SK-N-SH (cell line): ENCODE measurements around the gene ANAPC5. TPM values are rescaled to one million over a fixed set of nuclear protein-coding genes. Genes with fewer than 3 reads are reported as not detected.

ENCODE experiments used
- CTCF ChIA-PET: fragments of 300-600, 350-600 bp; formaldehyde crosslinking; extraction: SDS; loops from one replicate; lab custom pipeline; 2021; lab: Yijun Ruan, JAX
- POLR2A ChIA-PET: fragments of 350-600 bp; sonication (Branson Sonifier 250); formaldehyde crosslinking; extraction: SDS; loops from one replicate; lab custom pipeline; 2020; ENCODE audit warnings: antibody characterized with exemption, inconsistent platforms; lab: Yijun Ruan, JAX
- DNase-seq: peaks from one replicate; pipeline ENCODE4 v3.0.0; 2012
- H2AFZ ChIP-seq: fragments of 200-600 bp; sonication (generic); 2 replicates; pipeline ENCODE4 v1.8.1; 2016; ENCODE audit warnings: antibody characterized with exemption, mild to moderate bottlenecking, low read depth
- H3F3A ChIP-seq: fragments of 200-600 bp; sonication (generic); replicated peaks from 2 replicates; pipeline ENCODE3; 2016; ENCODE audit warnings: antibody characterized with exemption, mild to moderate bottlenecking; ENCODE audit not compliant: insufficient read depth
- H3K27ac ChIP-seq, 2 experiments: fragments of 200-500 bp in 1 of 2; fragments of 200-600 bp in 1 of 2; sonication (Bioruptor generic) in 1 of 2; sonication (generic), shearing (Covaris generic) in 1 of 2; 2 replicates each; pipeline versions ENCODE4 v1.5.1 to v1.6.1; 2014 to 2016; ENCODE audit warnings: low read depth in 2 of 2, inconsistent platforms in 1 of 2, low read length in 1 of 2, mild to moderate bottlenecking in 1 of 2, mixed read lengths in 1 of 2
- H3K27me3 ChIP-seq: fragments of 200-600 bp; sonication (generic), shearing (Covaris generic); 2 replicates; pipeline ENCODE4 v1.6.1; 2016; ENCODE audit warnings: mixed run types; ENCODE audit not compliant: insufficient read depth
- H3K36me3 ChIP-seq, 2 experiments: fragments of 200-500 bp in 1 of 2; fragments of 200-600 bp in 1 of 2; sonication (Bioruptor generic) in 1 of 2; sonication (generic) in 1 of 2; replicated peaks in 1 of 2; 2 replicates each; pipeline versions ENCODE3 to v1.5.1; 2014 to 2016; ENCODE audit warnings: low read length in 1 of 2, mild to moderate bottlenecking in 1 of 2; ENCODE audit not compliant: insufficient read depth in 2 of 2, control insufficient read depth in 1 of 2
- H3K4me1 ChIP-seq, 2 experiments: fragments of 200-500 bp in 1 of 2; fragments of 200-600 bp in 1 of 2; sonication (Bioruptor generic) in 1 of 2; sonication (generic), shearing (Covaris generic) in 1 of 2; 2 replicates each; pipeline versions ENCODE4 v1.5.1 to v1.6.1; 2014 to 2016; ENCODE audit warnings: low read depth in 1 of 2, low read length in 1 of 2, mixed run types in 1 of 2; ENCODE audit not compliant: insufficient read depth in 2 of 2, control insufficient read depth in 1 of 2
- H3K4me2 ChIP-seq: fragments of 200-600 bp; sonication (generic), shearing (Covaris generic); 2 replicates; pipeline ENCODE4 v1.6.1; 2017; ENCODE audit warnings: mixed run types
- H3K4me3 ChIP-seq, 2 experiments: fragments of 200-500 bp in 1 of 2; fragments of 200-600 bp in 1 of 2; sonication (Bioruptor generic) in 1 of 2; sonication (generic), shearing (Covaris generic) in 1 of 2; 2 replicates each; pipeline versions ENCODE4 v1.5.1 to v1.8.1; 2014 to 2016; ENCODE audit warnings: low read depth in 2 of 2, inconsistent platforms in 1 of 2, low read length in 1 of 2, mild to moderate bottlenecking in 1 of 2, mixed read lengths in 1 of 2, moderate library complexity in 1 of 2
- H3K79me2 ChIP-seq: fragments of 200-600 bp; sonication (generic); 2 replicates; pipeline ENCODE4 v1.8.1; 2017; ENCODE audit warnings: mild to moderate bottlenecking; ENCODE audit not compliant: insufficient read depth
- H3K9ac ChIP-seq: fragments of 200-600 bp; sonication (generic); 2 replicates; pipeline ENCODE4 v1.6.1; 2017; ENCODE audit warnings: mixed run types
- H3K9me2 ChIP-seq: fragments of 200-600 bp; sonication (generic); 2 replicates; pipeline ENCODE4 v1.6.1; 2017; ENCODE audit warnings: mixed run types
- H3K9me3 ChIP-seq: fragments of 200-600 bp; sonication (generic); 2 replicates; pipeline ENCODE4 v1.6.1; 2017; ENCODE audit warnings: mixed run types, mild to moderate bottlenecking, moderate library complexity
- H4K20me1 ChIP-seq: fragments of 200-600 bp; sonication (generic); 2 replicates; pipeline ENCODE4 v1.6.1; 2017; ENCODE audit warnings: mild to moderate bottlenecking, mixed run types; ENCODE audit not compliant: insufficient read depth
- ELF1 ChIP-seq: IDR thresholded peaks from 2 replicates; pipeline ENCODE4 v1.4.0; 2012
- EZH2phosphoT487 ChIP-seq: fragments of 200-600 bp; sonication (generic); IDR thresholded peaks from 2 replicates; pipeline ENCODE4 v1.6.1; 2017; ENCODE audit warnings: low read depth, mixed run types, mild to moderate bottlenecking, antibody characterized with exemption, moderate library complexity, borderline replicate concordance
- FOSL2 ChIP-seq: IDR thresholded peaks from 2 replicates; pipeline ENCODE4 v1.4.0; 2012; ENCODE audit warnings: low read depth, mild to moderate bottlenecking, moderate library complexity, borderline replicate concordance
- FOXJ3 ChIP-seq: sonication (generic); formaldehyde crosslinking; IDR thresholded peaks from 2 replicates; pipeline ENCODE4 v1.5.1; 2020; ENCODE audit warnings: mild to moderate bottlenecking, missing genetic modification reagents
- GABPA ChIP-seq: IDR thresholded peaks from 2 replicates; pipeline ENCODE4 v1.4.0; 2012; ENCODE audit warnings: low read depth, mild to moderate bottlenecking
- JUND ChIP-seq: IDR thresholded peaks from 2 replicates; pipeline ENCODE4 v1.4.0; 2012
- MAX ChIP-seq: IDR thresholded peaks from 2 replicates; pipeline ENCODE4 v1.4.0; 2012; ENCODE audit warnings: low read depth
- MEF2A ChIP-seq: IDR thresholded peaks from 2 replicates; pipeline ENCODE4 v1.4.0; 2012; ENCODE audit warnings: low read depth, borderline replicate concordance
- MXI1 ChIP-seq: IDR thresholded peaks from 2 replicates; pipeline ENCODE4 v1.6.1; 2012; ENCODE audit warnings: mild to moderate bottlenecking, low read depth, low read length, improper control_type of control experiment
- NRF1 ChIP-seq: IDR thresholded peaks from 2 replicates; pipeline ENCODE4 v1.6.1; 2012; ENCODE audit warnings: low read depth, mild to moderate bottlenecking, low read length
- POLR2AphosphoS5 ChIP-seq: IDR thresholded peaks from 2 replicates; pipeline ENCODE4 v1.6.1; 2012; ENCODE audit warnings: low read depth, low read length
- RFX5 ChIP-seq: IDR thresholded peaks from 2 replicates; pipeline ENCODE4 v1.6.1; 2012; ENCODE audit warnings: mild to moderate bottlenecking, improper control_type of control experiment, low read length
- RXRA ChIP-seq: IDR thresholded peaks from 2 replicates; pipeline ENCODE4 v1.4.0; 2012; ENCODE audit warnings: low read depth, mild to moderate bottlenecking, borderline replicate concordance
- SIN3A ChIP-seq: IDR thresholded peaks from 2 replicates; pipeline ENCODE4 v1.6.1; 2012; ENCODE audit warnings: low read depth, mild to moderate bottlenecking, low read length, moderate library complexity, borderline replicate concordance
- SMC3 ChIP-seq: IDR thresholded peaks from 2 replicates; pipeline ENCODE4 v1.6.1; 2012; ENCODE audit warnings: low read depth, low read length, improper control_type of control experiment
- TAF1 ChIP-seq: IDR thresholded peaks from 2 replicates; pipeline ENCODE4 v1.6.1; 2012; ENCODE audit warnings: low read depth, mild to moderate bottlenecking, low read length, moderate library complexity, borderline replicate concordance
- TCF12 ChIP-seq: IDR thresholded peaks from 2 replicates; pipeline ENCODE4 v1.4.0; 2012
- TEAD4 ChIP-seq: IDR thresholded peaks from 2 replicates; pipeline ENCODE4 v1.4.0; 2012; ENCODE audit warnings: mild to moderate bottlenecking, borderline replicate concordance; ENCODE audit not compliant: insufficient read depth
- USF2 ChIP-seq: fragments of 150-350 bp; IDR thresholded peaks from 2 replicates; pipeline ENCODE4 v1.6.1; 2017; ENCODE audit warnings: antibody characterized with exemption, low read length, low read depth, borderline replicate concordance
- WGBS: methylation state at CpG from one replicate; pipeline ENCODE4 v1.1.6; 2017; ENCODE audit warnings: low lambda C conversion rate; 5-methylcytosine and 5-hydroxymethylcytosine counted together
- polyA plus RNA-seq, 3 experiments: library from polyadenylated mRNA; depleted of rRNA; stranded (reverse); fragments of >200 nt; gene quantifications; 2 replicates each; pipeline ENCODE4 v1.2.3, GENCODE V29; 2012
- TF ChIP-seq, protein P1 (sequence below): IDR thresholded peaks from 2 replicates; pipeline ENCODE4 v1.6.1; 2012; ENCODE audit warnings: mild to moderate bottlenecking, low read depth, low read length, moderate library complexity
- TF ChIP-seq, protein P2 (sequence below): fragments of 200-600 bp; sonication (generic); IDR thresholded peaks from 2 replicates; pipeline ENCODE4 v1.6.1; 2017; ENCODE audit warnings: antibody characterized with exemption, mild to moderate bottlenecking, moderate library complexity

ANAPC5 gene, protein sequence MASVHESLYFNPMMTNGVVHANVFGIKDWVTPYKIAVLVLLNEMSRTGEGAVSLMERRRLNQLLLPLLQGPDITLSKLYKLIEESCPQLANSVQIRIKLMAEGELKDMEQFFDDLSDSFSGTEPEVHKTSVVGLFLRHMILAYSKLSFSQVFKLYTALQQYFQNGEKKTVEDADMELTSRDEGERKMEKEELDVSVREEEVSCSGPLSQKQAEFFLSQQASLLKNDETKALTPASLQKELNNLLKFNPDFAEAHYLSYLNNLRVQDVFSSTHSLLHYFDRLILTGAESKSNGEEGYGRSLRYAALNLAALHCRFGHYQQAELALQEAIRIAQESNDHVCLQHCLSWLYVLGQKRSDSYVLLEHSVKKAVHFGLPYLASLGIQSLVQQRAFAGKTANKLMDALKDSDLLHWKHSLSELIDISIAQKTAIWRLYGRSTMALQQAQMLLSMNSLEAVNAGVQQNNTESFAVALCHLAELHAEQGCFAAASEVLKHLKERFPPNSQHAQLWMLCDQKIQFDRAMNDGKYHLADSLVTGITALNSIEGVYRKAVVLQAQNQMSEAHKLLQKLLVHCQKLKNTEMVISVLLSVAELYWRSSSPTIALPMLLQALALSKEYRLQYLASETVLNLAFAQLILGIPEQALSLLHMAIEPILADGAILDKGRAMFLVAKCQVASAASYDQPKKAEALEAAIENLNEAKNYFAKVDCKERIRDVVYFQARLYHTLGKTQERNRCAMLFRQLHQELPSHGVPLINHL
- 110 and 158 TPM in 2 replicates for polyA plus RNA-seq (2012; rRNA removed)
- polyA plus RNA-seq (2012; cell fraction: cytosol; rRNA removed): 78.2 and 95.2 TPM in 2 replicates
- polyA plus RNA-seq (2012; cell fraction: nucleus; rRNA removed): 388 and 449 TPM in 2 replicates

GRCh38 chr12:121351820-121352681, at the start of gene ANAPC5:
Gene ANAPC5 (minus strand): TSS chr12:121352411. CDS start chr12:121352340, 71 bp downstream.
- WGBS: 2% methylated on average over 25 of the region's 49 CpGs
- Histone ChIP-seq H3K4me2 (peak within 1 kb of the TSS; percentile 80), H3F3A (peaks cover 12% of the 10 kb centered on the region), H3K9ac (peak within 1 kb of the TSS; percentile 80), H3K9me3 (no peaks in the 10 kb centered on the region), H3K9me2 (no peaks in the 10 kb centered on the region), H2AFZ (peak within 1 kb of the TSS; percentile 77), H4K20me1 (peaks cover 4% of the 10 kb centered on the region; the same call in 1 of the 2 replicates), H3K4me1 (no peaks in the 10 kb centered on the region; a peak in 1 of 4 replicates), H3K27ac (peak within 1 kb of the TSS; percentile 84 to 86), H3K36me3 (no peaks in the 10 kb centered on the region), H3K27me3 (no peaks in the 10 kb centered on the region), H3K79me2 (peaks cover 45% of the 10 kb centered on the region), H3K4me3 (peak within 1 kb of the TSS; percentile 75 to 84)
- peak; percentile 92 for DNase-seq
- POLR2A ChIA-PET: interaction anchor here (0.6 to 2.6 kb wide), 17 partner anchors 9 to 234 kb away, joined by 3 to 20 read pairs (median 4); partner anchors contain the start of gene RNF34
- CTCF ChIA-PET: interaction anchor here (1.0 to 2.0 kb wide), 7 partner anchors 11 to 147 kb away, joined by 3 to 14 read pairs (median 4); no protein-coding TSS in a partner anchor
- 0 out of 2 replicates have a peak, but pooled peaks have one; percentile 47 for TF ChIP-seq FOXJ3 (CRISPR knock-in tag)
- TF ChIP-seq USF2: no peak; the same call in 1 of the 2 replicates
- TF ChIP-seq, protein P1, sequence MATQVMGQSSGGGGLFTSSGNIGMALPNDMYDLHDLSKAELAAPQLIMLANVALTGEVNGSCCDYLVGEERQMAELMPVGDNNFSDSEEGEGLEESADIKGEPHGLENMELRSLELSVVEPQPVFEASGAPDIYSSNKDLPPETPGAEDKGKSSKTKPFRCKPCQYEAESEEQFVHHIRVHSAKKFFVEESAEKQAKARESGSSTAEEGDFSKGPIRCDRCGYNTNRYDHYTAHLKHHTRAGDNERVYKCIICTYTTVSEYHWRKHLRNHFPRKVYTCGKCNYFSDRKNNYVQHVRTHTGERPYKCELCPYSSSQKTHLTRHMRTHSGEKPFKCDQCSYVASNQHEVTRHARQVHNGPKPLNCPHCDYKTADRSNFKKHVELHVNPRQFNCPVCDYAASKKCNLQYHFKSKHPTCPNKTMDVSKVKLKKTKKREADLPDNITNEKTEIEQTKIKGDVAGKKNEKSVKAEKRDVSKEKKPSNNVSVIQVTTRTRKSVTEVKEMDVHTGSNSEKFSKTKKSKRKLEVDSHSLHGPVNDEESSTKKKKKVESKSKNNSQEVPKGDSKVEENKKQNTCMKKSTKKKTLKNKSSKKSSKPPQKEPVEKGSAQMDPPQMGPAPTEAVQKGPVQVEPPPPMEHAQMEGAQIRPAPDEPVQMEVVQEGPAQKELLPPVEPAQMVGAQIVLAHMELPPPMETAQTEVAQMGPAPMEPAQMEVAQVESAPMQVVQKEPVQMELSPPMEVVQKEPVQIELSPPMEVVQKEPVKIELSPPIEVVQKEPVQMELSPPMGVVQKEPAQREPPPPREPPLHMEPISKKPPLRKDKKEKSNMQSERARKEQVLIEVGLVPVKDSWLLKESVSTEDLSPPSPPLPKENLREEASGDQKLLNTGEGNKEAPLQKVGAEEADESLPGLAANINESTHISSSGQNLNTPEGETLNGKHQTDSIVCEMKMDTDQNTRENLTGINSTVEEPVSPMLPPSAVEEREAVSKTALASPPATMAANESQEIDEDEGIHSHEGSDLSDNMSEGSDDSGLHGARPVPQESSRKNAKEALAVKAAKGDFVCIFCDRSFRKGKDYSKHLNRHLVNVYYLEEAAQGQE: peak; percentile 55; the same call in 1 of the 2 replicates
- TF ChIP-seq GABPA: peak; percentile 85
- peak; percentile 88 for TF ChIP-seq MAX
- TF ChIP-seq JUND: no peak
- TF ChIP-seq MEF2A: no peak
- no peak for TF ChIP-seq FOSL2
- TF ChIP-seq EZH2phosphoT487: no peak
- TF ChIP-seq SIN3A: peak; percentile 80; the same call in 1 of the 2 replicates
- TF ChIP-seq, protein P2, sequence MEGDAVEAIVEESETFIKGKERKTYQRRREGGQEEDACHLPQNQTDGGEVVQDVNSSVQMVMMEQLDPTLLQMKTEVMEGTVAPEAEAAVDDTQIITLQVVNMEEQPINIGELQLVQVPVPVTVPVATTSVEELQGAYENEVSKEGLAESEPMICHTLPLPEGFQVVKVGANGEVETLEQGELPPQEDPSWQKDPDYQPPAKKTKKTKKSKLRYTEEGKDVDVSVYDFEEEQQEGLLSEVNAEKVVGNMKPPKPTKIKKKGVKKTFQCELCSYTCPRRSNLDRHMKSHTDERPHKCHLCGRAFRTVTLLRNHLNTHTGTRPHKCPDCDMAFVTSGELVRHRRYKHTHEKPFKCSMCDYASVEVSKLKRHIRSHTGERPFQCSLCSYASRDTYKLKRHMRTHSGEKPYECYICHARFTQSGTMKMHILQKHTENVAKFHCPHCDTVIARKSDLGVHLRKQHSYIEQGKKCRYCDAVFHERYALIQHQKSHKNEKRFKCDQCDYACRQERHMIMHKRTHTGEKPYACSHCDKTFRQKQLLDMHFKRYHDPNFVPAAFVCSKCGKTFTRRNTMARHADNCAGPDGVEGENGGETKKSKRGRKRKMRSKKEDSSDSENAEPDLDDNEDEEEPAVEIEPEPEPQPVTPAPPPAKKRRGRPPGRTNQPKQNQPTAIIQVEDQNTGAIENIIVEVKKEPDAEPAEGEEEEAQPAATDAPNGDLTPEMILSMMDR: no peak
- TF ChIP-seq MXI1: peak; percentile 97
- peak; percentile 36; the same call in 1 of the 2 replicates for TF ChIP-seq TCF12
- TF ChIP-seq NRF1: no peak
- TF ChIP-seq RFX5: peak; percentile 54; the same call in 1 of the 2 replicates
- no peak for TF ChIP-seq SMC3
- TF ChIP-seq POLR2AphosphoS5: peak; percentile 91
- no peak for TF ChIP-seq TEAD4
- no peak for TF ChIP-seq RXRA
- peak; percentile 95 for TF ChIP-seq TAF1
- peak; percentile 93 for TF ChIP-seq ELF1
